WI38 (cell line): ENCODE results near the gene TAGAP.

Source experiments
- H3K4me3 ChIP-seq: 2 replicates; pipeline ENCODE4 v1.5.1; 2011; ENCODE audit warnings: low read depth, mild to moderate bottlenecking, control low read depth, low read length
- TF ChIP-seq, protein P1 (sequence below): IDR thresholded peaks from 2 replicates; pipeline ENCODE4 v1.5.1; 2012; ENCODE audit warnings: low read depth, mild to moderate bottlenecking, control low read depth, low read length

The TAGAP gene, protein sequence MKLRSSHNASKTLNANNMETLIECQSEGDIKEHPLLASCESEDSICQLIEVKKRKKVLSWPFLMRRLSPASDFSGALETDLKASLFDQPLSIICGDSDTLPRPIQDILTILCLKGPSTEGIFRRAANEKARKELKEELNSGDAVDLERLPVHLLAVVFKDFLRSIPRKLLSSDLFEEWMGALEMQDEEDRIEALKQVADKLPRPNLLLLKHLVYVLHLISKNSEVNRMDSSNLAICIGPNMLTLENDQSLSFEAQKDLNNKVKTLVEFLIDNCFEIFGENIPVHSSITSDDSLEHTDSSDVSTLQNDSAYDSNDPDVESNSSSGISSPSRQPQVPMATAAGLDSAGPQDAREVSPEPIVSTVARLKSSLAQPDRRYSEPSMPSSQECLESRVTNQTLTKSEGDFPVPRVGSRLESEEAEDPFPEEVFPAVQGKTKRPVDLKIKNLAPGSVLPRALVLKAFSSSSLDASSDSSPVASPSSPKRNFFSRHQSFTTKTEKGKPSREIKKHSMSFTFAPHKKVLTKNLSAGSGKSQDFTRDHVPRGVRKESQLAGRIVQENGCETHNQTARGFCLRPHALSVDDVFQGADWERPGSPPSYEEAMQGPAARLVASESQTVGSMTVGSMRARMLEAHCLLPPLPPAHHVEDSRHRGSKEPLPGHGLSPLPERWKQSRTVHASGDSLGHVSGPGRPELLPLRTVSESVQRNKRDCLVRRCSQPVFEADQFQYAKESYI

DNA sequence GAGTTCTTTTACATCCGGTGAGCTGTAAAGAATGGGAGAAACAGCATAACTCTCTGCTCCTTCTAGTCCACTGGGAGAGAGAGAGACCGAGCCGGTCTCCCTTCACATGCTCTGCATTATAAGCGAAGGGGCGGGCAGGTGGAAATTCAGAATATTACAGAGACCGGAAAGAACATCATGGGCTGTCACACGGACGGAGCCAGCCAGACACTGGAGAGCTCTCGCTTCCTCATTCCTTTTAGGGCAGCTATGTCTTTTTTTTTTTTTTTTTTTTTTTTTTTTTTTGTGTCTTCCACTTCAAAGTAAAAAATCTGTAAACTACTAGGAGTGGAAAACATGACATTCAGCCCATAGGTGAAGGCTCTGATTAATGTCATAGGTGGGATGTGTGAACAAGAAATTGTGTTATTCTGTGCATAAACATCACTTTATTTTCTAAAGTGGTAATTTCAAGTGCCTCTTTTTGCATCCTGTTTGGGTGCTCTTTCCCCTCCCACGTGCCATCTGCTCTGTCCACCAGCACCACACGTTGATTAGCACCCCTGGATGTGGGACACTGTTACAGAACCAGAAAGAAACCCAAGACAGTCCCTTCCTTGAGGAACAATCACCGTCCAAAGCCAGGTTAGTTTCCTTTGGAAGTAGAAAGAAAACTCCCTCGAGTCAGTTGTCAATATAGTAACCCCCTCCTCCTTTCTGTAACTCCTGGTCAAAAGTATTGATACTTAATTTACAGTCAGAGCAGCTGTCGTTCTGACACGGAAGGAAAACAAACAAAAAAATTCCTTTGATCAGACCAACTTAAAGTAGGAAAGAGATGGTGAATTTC is at the start of gene TAGAP:
Gene TAGAP (minus strand): TSS at position 93 of the 829 bp plus-strand sequence. CDS start 845 bp downstream, outside the sequence.
- TF ChIP-seq, protein P1, sequence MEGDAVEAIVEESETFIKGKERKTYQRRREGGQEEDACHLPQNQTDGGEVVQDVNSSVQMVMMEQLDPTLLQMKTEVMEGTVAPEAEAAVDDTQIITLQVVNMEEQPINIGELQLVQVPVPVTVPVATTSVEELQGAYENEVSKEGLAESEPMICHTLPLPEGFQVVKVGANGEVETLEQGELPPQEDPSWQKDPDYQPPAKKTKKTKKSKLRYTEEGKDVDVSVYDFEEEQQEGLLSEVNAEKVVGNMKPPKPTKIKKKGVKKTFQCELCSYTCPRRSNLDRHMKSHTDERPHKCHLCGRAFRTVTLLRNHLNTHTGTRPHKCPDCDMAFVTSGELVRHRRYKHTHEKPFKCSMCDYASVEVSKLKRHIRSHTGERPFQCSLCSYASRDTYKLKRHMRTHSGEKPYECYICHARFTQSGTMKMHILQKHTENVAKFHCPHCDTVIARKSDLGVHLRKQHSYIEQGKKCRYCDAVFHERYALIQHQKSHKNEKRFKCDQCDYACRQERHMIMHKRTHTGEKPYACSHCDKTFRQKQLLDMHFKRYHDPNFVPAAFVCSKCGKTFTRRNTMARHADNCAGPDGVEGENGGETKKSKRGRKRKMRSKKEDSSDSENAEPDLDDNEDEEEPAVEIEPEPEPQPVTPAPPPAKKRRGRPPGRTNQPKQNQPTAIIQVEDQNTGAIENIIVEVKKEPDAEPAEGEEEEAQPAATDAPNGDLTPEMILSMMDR: no peak
- no peak within 1 kb of the TSS for H3K4me3 ChIP-seq

DNA sequence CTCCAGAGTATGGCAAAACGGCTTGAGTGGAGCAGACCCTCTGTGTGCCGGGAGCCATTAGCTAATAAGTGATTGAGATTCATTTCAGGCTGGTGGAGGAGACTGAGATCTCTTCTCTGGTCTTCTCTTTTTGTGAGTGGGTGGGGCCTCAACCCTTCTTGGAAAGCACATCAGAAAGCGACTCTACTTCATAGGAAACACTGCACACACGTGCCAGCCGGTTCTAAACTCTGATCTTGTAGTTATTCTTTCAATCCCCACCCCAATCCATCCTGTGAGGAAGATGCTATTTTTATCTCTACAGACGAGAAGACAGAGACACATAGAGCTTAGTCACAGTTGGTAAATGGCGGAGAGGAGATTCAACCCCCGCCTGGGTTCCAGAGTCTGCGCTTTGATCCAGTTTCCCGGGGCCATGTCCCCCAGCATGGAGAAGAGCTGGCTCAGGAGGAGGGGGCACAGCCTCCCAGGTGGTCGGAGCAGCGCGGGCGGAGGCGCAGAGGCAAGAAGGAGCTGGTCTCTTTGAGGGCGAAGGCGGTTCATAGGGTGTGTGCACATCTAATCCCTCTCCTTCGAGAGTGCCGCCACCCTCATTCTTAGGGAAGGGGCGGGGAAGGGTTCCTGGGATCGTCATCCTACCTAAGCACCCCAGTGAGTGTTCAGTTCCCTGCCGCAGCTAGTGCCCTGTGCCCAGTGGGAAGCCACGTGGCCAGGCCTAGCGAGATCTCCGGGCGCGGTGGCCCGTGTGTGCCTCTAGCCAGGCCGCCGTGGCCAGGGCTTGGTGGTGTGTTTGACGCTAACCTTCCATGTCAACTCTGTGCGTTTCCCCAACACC is 49.0 kb upstream of the TAGAP start:
- TF ChIP-seq, protein P1: no peak
- no peak overlapping the region for H3K4me3 ChIP-seq

DNA sequence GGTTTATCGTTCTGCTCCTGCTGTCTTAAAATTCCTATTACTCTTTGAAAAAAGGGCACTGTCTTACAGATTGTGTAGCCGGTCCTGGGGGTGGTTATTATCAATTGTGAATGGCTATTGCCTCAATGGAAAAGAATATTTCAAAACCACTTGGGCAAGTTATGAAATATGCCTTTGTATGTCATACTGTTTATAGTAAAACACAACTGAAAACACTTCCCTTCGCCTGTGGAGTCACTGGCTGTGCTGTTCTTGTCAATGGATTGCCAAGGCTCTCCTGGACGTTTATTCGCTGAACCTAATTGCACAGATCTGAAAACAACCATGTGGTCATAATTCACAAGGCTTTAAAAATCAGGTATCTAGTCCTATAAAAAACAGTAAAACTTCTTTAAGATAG is 47.8 kb upstream of the TAGAP start:
- H3K4me3 ChIP-seq: no peak overlapping the region
- TF ChIP-seq, protein P1: no peak

DNA sequence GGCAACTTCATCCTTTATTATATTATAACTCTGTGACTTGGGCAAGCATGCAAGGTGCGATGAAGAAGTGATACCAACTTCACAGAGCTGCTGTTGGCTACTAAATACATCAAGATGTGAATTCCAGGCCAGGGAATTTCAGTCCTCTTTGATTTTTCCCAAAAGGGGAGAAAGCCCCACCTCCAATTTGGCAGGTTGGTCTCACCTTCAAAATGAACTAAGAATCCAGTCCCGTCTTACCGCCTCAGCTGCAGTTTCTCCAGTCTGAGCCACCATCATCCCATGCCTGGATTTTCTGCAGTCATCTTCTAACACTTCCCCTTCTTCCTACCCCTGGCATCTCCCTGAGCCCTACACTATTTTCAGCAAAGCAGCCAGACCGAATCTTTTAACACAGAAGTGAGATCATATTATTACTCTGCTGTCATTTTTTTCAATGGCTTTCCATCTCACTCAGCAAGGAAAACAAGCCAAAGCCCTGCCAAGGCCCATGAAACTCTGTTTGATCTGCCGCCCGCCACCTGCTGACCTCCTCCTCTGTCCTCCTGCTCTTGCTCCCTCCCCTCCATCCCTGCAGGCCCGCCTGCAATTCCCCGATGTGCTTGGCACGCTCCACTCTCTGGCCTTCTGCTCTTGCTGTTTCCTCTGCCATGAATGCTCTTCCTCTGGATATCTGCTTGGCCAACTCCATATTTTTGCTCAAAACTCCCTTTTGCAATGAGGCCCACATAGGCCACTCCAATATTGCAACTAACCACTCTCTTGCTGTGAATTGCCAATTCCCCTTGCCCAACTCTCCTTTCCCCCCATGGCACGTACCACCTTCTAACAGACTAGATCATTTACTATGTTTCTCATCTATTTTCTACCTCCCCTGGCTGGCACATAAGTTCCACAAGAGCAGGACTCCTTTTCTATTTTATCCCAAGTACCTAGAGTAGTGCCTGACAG is 46.0 kb upstream of the TAGAP start:
- H3K4me3 ChIP-seq: no peak overlapping the region
- TF ChIP-seq, protein P1: no peak

DNA sequence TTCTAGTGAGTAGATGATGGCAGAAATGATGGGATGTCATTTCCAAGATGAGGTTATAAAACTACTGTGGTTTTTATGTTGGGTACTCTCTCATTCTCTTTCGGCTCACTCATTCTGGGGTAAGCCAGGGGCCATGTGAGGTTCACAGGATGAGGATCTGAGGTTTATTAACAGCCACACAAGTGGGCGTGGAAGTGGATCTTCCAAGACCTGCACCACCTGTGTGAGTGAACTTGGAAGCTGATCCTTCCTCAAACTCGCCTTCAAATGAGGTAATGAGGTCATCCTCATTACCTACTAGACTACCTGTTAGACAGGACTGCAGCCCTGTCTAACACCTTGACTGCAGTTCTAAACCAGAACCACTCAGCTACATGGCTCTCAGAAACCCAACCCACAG is 45.1 kb upstream of the TAGAP start:
- H3K4me3 ChIP-seq: no peak overlapping the region
- TF ChIP-seq, protein P1: no peak

GRCh38 chr6:159089443-159089842 is 44.7 kb upstream of the TAGAP start:
- H3K4me3 ChIP-seq: no peak overlapping the region
- TF ChIP-seq, protein P1: no peak
